MM.1S (cell line): ENCODE measurements around the gene EIF4H.

Experiments used
- DNase-seq: peaks from one replicate; pipeline ENCODE4 v3.0.0-alpha.2; 2015
- H2AFZ ChIP-seq: fragments of 300-600 bp; sonication (generic); 2 replicates; pipeline ENCODE4 v1.6.0; 2016; ENCODE audit warnings: antibody characterized with exemption, low read length
- H3F3A ChIP-seq: fragments of 300-600 bp; sonication (generic); 2 replicates; pipeline ENCODE4 v1.6.1; 2016; ENCODE audit warnings: mild to moderate bottlenecking, antibody characterized with exemption, low read length, moderate library complexity, mixed read lengths; ENCODE audit not compliant: insufficient read depth
- H3K27ac ChIP-seq: fragments of 300-600 bp; sonication (generic); 2 replicates; pipeline ENCODE4 v1.5.1; 2016; ENCODE audit warnings: mild to moderate bottlenecking, low read length
- H3K27me3 ChIP-seq: fragments of 300-600 bp; sonication (generic); replicated peaks from 2 replicates; pipeline ENCODE4 v1.6.0; 2016; ENCODE audit warnings: low read length; ENCODE audit not compliant: insufficient read depth
- H3K36me3 ChIP-seq: fragments of 300-600 bp; sonication (generic); replicated peaks from 2 replicates; pipeline ENCODE4 v1.6.1; 2016; ENCODE audit warnings: mild to moderate bottlenecking, low read length, mixed read lengths; ENCODE audit not compliant: insufficient read depth
- H3K4me1 ChIP-seq: fragments of 300-600 bp; sonication (generic); 2 replicates; pipeline ENCODE4 v1.6.1; 2016; ENCODE audit warnings: low read length, mixed read lengths
- H3K4me2 ChIP-seq: fragments of 300-600 bp; sonication (generic); 2 replicates; pipeline ENCODE4 v1.6.0; 2016; ENCODE audit warnings: low read depth, low read length
- H3K4me3 ChIP-seq: fragments of 300-600 bp; sonication (generic); 2 replicates; pipeline ENCODE4 v1.5.1; 2016; ENCODE audit warnings: low read length, mixed read lengths
- H3K79me2 ChIP-seq: fragments of 300-600 bp; sonication (generic); 2 replicates; pipeline ENCODE4 v1.6.1; 2016; ENCODE audit warnings: mixed run types, low read length, mixed read lengths
- H3K9ac ChIP-seq: fragments of 300-600 bp; sonication (generic); 2 replicates; pipeline ENCODE4 v1.6.1; 2016; ENCODE audit warnings: low read length, mixed read lengths
- H3K9me2 ChIP-seq: fragments of 300-600 bp; sonication (generic); replicated peaks from 2 replicates; pipeline ENCODE4 v1.6.1; 2016; ENCODE audit warnings: mild to moderate bottlenecking, low read length, mixed read lengths; ENCODE audit not compliant: insufficient read depth
- H3K9me3 ChIP-seq: fragments of 300-600 bp; sonication (generic); replicated peaks from 2 replicates; pipeline ENCODE4 v1.6.1; 2016; ENCODE audit warnings: mild to moderate bottlenecking, low read length, mixed read lengths; ENCODE audit not compliant: insufficient read depth
- H4K20me1 ChIP-seq: fragments of 300-600 bp; sonication (generic); 2 replicates; pipeline ENCODE4 v1.6.1; 2016; ENCODE audit warnings: mild to moderate bottlenecking, low read length, moderate library complexity, mixed read lengths; ENCODE audit not compliant: insufficient read depth
- CTCF ChIP-seq: fragments of 300-600 bp; sonication (generic); IDR thresholded peaks from 2 replicates; pipeline ENCODE4 v1.5.1; 2016; ENCODE audit warnings: antibody characterized with exemption, low read length, mixed read lengths
- EZH2 ChIP-seq: fragments of 300-600 bp; sonication (generic); optimal IDR thresholded peaks from 2 replicates; pipeline ENCODE3; 2017; ENCODE audit warnings: low read depth, mild to moderate bottlenecking, antibody characterized with exemption, low read length, mixed read lengths
- EZH2phosphoT487 ChIP-seq: fragments of 300-600 bp; sonication (generic); IDR thresholded peaks from 2 replicates; pipeline ENCODE4 v1.6.1; 2018; ENCODE audit warnings: antibody characterized with exemption, low read length

Gene EIF4H

GRCh38 chr7:74130518-74130917, 43.6 kb upstream of the EIF4H start:
- Histone ChIP-seq H4K20me1 (no peaks in the 10 kb centered on the region), H3K36me3 (no peaks in the 10 kb centered on the region), H2AFZ (no peak overlapping the region), H3K27me3 (no peaks in the 10 kb centered on the region), H3F3A (no peaks in the 10 kb centered on the region), H3K4me1 (no peaks in the 10 kb centered on the region), H3K4me2 (no peak overlapping the region), H3K27ac (no peak overlapping the region), H3K4me3 (no peak overlapping the region), H3K9ac (no peak overlapping the region), H3K9me3 (no peaks in the 10 kb centered on the region), H3K79me2 (no peaks in the 10 kb centered on the region), H3K9me2 (no peaks in the 10 kb centered on the region)
- no peak for DNase-seq
- TF ChIP-seq EZH2: no peak
- TF ChIP-seq CTCF: no peak
- TF ChIP-seq EZH2phosphoT487: no peak

GRCh38 chr7:74134117-74134620, 40.0 kb upstream of the EIF4H start:
- Histone ChIP-seq H3K9me3 (no peaks in the 10 kb centered on the region), H3K4me3 (no peak overlapping the region), H3K36me3 (no peaks in the 10 kb centered on the region), H3K27me3 (no peaks in the 10 kb centered on the region), H2AFZ (no peak overlapping the region), H3K4me2 (no peak overlapping the region), H3K79me2 (no peaks in the 10 kb centered on the region), H4K20me1 (no peaks in the 10 kb centered on the region), H3K9ac (no peak overlapping the region), H3K27ac (no peak overlapping the region), H3F3A (no peaks in the 10 kb centered on the region), H3K4me1 (no peaks in the 10 kb centered on the region), H3K9me2 (no peaks in the 10 kb centered on the region)
- DNase-seq: no peak
- TF ChIP-seq EZH2phosphoT487: no peak
- no peak for TF ChIP-seq EZH2
- TF ChIP-seq CTCF: no peak

- no peak overlapping the region for H2AFZ ChIP-seq
- no peaks in the 10 kb centered on the region for H3K9me2 ChIP-seq
- H3K4me1 ChIP-seq: no peaks in the 10 kb centered on the region
- H3K27ac ChIP-seq: no peak overlapping the region
- no peaks in the 10 kb centered on the region for H3K36me3 ChIP-seq
- H3K4me3 ChIP-seq: no peak overlapping the region
- no peaks in the 10 kb centered on the region for H3K27me3 ChIP-seq
- H3K79me2 ChIP-seq: no peaks in the 10 kb centered on the region
- H3F3A ChIP-seq: no peaks in the 10 kb centered on the region
- H3K4me2 ChIP-seq: no peak overlapping the region
- H3K9ac ChIP-seq: no peak overlapping the region
- TF ChIP-seq EZH2phosphoT487: no peak
- TF ChIP-seq EZH2: no peak
- no peak for TF ChIP-seq CTCF
- no peaks in the 10 kb centered on the region for H3K9me3 ChIP-seq
- no peaks in the 10 kb centered on the region for H4K20me1 ChIP-seq
- no peak for DNase-seq
Measured at GRCh38 chr7:74138334-74138867, 35.8 kb upstream of the EIF4H start.
